T-helper 1 cell (primary cell): ENCODE data around the gene SLC48A1.
"Not testable (repeated sequence)": the region's sequence is repeated elsewhere in the genome, so short reads cannot be mapped to it uniquely, and the experiment has no call there.

ENCODE experiments used
- DNase-seq, 5 donors: peaks; one replicate each; pipeline ENCODE4 v3.0.0-alpha.2; 2012 to 2020

SLC48A1 gene

DNA sequence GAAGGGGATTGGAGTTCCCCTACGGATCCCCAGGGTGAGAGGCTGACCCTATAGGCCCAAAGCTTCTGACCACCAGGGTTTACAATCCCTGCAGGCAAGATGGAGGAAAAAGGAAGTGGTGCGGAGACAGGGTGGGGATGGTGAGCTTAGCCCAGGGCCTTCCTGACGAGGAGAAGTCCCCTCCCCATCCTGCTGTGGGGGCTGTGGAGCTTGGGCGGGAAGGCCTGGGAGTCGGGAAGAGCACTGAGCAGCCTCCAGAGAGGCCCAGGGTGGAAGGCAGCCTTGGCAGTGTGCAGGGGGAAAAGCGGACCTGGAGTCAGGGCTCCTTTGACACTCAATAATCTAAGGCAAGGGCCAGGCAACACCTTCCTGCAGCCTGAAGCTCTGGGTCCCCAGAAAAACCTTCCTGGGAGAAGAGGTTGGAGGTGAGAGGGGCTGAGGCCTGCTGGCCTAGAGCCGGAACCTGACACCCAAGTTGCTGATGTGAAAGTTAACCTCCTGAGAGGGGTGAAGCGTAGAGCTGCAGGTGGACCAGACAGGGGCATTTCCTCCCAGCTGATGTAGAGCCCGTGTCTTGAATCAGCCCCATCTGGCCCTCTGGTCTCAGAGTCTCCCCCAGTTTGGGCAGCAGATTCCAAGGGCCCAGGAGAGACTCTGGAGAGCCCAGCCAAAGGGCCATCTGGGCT lies 40.6 kb downstream of the SLC48A1 start:
- DNase-seq, result peak in 1 of 5 donors; percentile 51

DNA sequence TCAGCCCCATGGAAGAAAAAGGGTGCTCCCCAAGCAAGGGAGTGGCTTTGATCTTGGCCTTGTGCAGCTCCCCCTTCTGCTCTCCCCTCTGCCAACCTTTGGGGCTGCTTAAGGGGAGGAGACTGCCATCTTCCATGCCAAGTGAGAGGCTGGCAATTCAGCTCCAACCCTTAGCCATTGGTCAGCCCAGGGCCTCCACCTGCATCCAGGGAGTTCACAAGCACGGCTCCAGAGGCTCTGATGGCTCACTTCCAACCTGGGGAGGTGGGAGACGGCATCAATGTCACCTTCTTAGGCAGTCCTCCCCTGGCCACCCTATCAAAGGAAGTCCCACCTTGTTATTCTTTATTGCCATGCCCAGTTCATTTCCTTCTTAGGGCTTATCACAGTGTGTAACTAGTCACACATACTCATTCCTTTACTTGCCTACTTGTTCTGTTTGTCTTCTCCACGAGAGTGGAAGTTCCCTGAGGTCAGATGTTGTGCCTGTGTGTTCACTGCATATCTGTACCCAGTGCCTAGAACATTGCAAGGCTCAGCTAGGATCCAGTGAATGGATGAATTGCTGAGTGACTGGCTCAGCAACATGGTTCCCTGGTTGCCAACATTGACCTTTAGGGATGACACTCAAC lies 41.6 kb downstream of the SLC48A1 start:
- peak in 1 of 5 donors; percentile 51 for DNase-seq

DNA sequence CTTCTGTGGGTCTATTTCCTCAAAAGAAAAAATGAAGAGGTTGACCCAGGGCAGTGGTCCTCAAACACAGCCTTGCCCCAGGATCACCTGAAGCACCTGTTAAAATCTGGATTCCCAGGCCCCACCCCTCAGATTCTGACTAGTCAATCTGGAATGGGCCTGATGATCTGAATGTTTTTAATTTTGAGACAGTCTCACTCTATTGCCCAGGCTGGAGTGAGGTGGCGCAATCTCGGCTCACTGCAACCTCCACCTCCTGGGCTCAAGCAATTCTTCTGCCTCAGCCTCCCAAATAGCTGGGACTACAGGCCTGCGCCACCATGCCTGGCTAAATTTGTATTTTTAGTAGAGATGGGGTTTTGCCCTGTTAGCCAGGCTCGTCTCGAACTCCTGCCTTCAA lies 42.4 kb downstream of the SLC48A1 start:
- DNase-seq, result not testable (repeated sequence)

DNA sequence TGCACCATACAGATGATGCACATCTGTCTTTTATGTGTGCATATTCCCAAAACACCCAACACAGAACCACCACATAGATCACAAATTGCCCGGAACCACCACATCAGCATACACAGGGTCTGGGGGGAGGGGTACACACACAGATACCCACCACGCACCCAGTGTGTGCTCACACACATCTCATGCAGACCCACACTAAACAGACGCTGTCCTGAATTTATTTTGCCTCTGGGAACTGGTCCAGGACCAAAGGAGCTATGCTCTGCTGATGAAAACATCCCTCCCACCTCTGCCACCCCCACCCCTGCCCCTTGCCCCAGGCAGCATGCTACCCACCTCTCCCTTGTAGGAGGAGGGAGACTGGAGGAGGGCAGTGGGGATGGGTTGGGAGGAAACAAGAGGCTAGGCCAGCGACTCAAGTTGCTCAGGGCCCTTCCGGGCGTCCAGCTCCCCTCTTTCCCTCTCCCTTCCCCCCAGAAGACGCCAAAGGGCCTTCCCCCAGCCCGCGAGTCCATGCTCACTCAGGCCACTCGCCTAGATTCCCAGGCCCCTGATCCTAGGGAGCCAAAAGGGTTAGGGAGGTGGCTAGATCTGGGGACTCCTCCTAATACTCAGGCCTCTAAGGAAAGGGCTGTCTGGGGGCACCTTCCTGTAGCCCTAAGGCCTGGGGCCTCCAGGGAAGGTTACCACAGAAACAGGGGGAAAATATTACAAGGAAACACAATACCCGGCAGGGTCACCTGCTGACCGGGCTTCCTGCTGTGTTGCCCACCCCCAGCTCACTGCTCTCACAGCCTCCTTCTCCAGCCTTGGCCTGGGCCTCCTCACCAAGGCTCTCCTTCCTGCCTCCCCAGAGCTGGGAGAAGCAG lies 43.6 kb downstream of the SLC48A1 start:
- DNase-seq, result no peak

DNA sequence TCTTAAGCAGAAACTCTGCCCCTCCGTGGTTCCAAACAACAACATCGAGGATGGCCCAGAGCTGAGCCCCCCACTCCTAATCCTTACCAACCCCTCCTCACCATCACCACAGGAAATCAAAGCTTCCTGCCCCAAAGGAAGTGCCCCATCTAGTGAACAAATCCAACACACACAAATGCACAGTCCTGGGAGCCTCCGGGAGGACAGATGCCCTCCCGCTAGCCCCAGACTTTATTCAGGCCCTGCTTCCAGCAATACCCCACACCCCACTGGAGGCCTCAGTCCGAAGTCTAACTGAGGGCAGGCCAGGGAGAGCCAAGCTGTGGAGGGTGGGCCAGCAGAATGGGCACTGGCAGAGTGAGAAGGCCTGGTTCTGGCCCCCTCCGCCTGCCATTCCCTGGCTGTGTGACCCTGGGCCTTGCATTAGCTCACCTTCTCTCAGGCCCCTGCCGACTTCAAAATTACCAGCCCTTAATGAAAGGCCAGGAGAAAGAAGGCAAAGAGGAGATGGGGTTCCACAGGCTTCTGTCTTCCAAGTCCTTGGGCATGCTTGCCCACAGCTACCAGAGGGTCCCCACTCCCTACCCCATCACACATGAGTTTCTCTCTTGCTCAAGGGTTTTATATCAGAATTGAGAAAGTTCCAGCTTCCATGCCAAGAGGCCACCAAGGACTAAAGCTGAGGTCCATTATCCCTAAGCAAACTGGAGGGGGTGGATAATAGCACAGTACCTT lies 44.4 kb downstream of the SLC48A1 start:
- no peak for DNase-seq

DNA sequence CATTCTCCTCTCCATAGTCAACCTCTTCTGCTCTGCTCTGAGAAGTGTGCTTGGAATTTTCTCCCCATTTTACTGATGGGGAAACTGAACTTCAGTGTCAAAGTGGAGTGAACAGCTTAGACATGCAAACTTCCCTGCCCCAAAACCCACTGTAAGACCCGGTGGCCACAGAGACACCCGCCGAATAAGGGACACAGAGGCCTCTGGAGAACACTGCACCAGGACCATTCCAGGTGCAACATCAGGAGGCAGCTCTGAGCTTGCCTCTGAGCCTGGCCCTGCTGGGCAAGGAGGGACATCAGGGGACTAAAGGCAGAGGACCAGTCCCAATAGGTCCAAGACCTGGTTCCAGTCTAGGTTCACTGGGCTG lies 45.0 kb downstream of the SLC48A1 start:
- DNase-seq, result no peak

DNA sequence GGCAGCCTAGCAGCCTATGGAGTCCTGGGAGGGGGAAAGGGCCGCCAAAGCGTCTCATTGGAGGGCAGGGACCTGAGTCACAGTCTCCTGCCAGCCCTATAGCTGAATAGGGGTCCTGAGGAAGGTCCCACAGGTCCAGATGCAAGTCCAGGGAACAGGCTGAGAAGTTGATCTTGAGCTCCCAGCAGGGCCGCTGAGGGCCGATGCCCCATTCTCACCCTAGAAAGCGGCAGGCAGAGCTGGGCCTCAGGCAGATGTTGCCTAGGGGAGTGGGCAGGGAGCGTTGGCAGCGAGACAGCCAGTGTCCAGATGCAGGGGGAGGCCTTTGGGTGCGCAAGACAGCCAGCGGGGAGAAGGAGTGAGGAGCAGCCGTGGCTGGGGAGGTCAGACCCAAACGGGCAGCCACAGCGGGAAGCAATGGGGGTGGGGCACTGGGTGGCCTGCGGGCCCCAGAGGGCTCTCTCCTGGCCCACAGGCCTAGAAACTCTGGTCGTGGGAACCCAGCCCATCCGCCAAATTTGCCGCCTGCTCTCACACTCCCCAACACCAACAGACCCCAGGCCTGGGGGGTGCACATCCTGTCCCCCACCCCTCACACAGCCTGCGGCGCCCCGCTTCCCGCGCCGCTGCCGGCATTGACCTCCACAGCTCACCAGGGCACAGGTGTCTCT lies 45.6 kb downstream of the SLC48A1 start:
- peak in 1 of 5 donors; percentile 52 for DNase-seq

DNA sequence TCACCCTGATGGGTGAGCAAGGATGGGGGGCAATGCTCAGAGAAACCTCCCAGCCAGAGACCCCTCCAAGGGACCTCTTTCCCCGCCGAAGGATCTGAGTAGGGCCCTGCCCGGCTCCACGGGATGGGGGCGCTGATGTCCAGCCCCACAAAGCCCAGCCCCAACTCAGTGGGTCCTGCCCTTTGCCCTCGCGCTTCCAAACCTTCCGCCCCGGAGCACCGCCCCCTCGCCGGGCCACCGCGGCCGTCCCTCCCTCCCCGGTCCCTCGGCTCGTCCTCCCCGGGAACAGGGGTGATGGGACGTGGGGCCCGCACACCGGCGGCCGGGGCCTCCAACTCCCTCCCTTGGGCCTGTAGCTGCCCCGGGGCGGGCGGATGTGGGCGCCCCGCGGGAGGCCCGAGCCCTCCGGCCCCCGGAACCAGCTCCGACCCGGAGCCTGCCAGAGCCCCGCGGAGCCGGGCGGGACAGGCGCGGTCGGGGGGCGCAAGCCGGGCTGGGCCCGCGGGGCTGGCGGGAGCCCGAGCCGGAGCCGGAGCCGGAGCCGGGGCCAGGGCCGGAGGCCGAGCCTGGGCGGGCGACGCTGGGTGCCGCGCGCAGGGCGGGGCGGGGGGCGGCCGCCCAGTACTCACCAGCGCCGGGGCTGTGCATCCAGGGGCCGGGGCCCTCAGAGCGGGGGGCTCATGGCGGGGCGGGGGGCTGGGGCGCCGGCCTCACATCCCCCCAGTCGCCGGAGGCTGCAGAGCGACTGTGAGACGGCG lies 46.3 kb downstream of the SLC48A1 start:
- DNase-seq, result peak in 3 of 5 donors; percentile 31 to 57 (median 34)

DNA sequence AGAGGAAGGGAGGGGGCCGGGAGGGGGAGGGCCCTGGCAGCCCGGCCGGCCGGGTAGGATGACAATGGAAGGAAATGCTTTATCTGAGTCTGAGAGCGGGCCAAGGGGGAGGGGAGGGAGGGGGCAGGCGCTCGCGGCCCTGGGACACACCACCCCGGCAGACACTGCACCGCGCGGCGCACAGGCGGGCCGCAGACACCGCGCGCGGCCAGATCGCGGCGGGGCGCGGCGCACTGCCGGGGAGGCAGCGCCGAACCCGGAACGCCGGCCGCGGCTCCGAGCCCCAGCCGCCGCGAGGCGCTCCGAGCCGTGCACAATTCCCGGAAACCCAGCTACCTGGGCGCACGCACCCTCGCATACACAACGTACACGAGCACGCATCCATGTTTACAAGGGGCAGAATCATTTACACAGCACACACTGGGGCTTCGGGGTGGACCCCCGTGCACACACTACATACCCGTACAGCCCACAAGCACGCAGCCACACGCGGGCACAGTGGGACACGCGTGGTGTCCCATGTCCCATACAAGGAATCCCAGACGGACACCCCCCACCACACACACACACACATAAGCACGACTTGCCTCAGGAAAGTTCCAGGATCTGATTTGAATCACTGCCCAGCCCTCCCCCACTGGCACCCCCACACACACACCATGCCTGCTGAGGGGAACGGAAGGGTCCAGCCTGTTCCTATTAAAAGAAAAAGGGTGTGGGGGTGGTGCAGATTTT lies 47.0 kb downstream of the SLC48A1 start, which contains the start of gene HDAC7:
Gene HDAC7 (minus strand): TSS at position 8 of the 735 bp plus-strand sequence. CDS start 118 bp downstream, outside the sequence.
- DNase-seq, result peak; percentile 54 to 84 (median 61)

DNA sequence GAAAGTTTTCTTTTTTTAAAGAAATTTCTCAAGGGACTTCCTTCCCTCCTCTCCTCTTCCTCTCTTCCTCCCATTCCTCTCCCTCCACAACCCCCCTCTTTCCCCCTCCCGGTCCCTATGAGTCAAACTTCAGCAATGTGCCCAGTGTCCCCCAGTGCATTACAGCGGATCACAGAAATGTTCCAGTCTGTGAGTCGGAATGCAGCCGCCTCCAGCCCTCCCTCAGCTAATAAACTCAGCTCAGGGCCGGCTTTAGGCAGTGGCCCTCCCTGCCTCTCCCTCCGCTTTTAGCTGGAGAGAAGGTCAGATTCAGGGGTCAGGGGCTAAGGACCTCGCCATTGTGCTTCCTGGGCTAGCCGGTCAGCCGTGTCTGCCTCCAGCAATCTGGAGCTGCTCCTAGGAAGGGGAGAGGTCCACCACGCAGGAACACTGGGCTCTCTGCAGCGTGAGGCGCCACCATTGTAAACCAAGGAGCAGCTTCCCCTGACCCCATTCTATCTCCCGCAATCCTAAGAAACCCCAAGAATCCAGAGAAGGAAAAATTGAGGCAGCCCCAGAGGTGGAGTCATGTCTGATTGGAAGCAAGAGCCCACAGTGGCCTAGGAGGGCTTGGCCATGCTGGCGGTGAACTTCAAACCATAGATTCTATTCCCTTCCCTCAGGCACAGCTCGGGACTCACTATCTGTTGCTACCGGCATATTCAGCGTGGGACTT lies 47.8 kb downstream of the SLC48A1 start:
- DNase-seq, result no peak

DNA sequence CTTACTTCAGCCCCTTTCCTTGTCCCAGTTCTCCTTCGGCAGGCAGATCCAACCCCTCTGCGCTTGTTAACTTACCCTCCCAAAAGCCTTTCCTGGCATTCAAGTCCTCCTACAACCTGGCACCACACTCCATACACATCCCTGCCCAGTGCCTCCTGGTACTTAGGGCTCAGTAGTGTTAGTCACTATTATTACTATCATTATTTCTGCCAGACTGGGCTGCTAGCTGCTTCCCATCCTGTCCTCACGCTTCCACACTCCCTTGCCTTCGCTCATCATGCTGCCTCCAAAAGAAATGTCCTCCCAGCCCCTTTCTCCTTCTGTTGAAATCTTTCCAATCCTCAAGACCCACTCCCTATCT lies 48.3 kb downstream of the SLC48A1 start:
- DNase-seq, result no peak

DNA sequence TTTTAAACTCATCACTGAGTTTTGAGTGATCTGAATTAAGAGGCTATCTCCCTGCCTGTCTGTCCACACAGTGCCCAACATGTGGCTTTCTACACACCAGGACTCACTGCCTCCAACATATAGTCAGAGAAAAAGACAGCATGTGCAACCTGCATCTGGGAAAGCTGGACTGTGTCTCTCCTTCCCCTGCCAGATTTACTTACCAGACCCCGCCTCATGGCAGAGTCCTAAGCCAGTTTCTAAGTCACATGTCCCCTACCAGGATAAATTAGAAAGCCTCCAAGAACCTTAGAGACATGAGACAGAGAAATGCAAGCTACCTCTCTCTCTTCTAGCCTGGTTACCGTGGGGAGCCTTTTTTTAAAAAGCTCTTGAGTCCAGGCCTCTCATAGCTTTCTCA lies 49.4 kb downstream of the SLC48A1 start:
- no peak for DNase-seq

DNA sequence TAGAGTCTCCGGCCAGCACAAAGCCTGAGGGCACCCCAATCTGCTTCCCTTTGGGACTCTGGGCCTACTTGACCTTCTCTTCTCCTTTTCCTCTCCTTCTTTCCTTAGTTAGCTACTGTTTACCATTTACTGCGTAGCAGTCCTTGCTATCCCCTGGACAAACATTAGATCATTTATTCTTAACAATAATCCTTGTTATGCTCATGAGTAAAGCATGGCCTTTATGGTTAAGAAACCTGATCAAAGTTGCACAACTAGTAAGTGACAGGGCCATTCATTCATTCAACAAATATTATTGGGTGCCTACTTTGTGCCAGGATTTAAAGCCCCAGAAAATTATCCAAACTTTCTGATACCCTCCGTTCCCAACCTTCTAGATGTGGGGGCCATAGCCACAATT lies 49.8 kb downstream of the SLC48A1 start:
- DNase-seq, result no peak

DNA sequence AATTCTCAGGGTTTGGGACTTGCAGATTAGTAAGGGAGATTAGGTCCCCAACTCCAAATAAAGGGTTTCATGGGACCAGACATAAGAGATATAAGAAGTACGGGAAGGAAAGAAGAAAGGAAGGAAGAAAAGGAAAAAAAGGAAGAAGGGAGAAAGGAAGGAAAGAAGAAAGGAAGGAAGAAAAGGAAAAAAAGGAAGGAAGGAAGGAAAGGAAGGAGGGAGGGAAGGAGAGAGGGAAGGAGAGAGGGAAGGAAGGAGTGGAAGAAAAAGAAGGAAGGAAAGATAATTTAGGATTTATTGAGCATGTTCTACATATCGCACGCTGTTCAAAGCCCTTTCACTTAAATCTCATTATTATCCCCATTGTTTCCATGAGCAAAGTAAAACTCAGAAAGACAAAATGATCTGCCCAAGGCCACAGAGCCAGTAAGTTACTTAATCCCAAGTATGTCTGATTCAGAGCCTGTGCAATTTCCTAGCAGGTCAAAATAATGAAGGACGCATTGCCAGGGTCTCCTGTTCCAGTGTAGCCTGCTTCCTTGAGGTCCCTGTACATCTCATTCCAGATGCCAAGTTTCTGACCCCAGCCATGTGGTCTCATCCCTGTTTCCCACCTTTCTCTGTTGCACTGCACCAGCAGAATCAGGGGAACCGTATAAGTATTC lies 50.5 kb downstream of the SLC48A1 start:
- DNase-seq, result no peak

DNA sequence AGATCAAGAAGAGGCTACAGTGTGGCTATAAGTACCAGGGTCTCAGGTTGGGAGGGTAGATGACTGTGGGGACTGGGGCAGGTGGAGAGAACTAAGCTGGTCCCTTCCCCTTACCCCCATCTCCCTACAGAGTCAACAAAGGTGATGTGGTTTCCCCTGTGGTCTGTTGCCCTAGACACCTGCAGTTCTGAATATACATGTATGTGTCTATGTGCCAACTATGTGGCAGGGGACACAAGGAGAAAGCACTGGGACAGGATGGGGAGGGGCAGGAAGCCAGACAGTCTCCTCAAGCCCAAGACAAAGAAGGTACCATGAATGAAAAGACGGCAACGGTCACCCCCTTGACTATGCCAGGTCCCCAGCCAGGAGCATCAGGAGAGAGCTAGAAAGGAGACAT lies 51.2 kb downstream of the SLC48A1 start:
- DNase-seq, result peak in 3 of 5 donors; percentile 31 to 57 (median 34)

DNA sequence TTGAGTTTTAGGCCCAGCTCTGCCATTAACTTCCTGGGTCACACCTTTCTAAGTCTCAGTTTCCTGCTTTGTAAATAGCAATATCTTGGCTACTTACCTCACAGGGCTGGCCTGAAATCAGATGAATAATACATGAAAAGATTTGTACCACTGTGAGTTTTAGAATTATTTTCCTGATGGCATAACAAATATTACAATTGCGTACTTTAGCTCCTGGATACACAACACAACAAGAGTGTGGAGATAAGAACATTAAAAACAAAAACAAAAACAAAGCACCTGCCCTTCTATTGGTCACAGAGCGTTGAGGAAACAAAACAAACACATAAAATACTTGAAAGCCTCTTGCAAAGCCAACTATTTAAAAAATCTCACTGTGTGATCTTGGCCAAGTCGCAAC lies 51.6 kb downstream of the SLC48A1 start:
- no peak for DNase-seq

DNA sequence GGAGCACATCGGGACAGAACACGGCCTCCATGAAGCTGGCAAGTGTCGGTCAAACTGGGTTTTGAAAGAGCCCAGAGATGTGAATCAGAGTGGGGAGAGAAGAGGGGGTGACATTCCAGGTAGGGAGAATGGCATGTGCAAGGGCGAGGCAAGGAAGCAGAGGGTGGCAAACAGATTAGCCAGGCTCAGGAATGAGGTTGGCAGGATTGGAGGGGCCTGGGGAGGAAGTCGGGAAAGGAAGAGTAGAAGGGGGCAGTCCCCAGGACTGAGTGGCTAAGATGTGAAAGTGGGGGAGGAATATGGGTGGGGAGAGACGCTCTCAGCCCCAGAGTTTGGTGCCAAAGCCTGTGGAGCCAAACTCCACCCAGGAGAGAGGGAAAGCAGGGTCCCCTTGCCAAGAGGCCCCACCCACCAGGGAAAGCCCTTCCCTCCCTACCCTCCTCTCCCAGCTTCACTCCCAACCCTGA lies 52.2 kb downstream of the SLC48A1 start:
- DNase-seq, result no peak

DNA sequence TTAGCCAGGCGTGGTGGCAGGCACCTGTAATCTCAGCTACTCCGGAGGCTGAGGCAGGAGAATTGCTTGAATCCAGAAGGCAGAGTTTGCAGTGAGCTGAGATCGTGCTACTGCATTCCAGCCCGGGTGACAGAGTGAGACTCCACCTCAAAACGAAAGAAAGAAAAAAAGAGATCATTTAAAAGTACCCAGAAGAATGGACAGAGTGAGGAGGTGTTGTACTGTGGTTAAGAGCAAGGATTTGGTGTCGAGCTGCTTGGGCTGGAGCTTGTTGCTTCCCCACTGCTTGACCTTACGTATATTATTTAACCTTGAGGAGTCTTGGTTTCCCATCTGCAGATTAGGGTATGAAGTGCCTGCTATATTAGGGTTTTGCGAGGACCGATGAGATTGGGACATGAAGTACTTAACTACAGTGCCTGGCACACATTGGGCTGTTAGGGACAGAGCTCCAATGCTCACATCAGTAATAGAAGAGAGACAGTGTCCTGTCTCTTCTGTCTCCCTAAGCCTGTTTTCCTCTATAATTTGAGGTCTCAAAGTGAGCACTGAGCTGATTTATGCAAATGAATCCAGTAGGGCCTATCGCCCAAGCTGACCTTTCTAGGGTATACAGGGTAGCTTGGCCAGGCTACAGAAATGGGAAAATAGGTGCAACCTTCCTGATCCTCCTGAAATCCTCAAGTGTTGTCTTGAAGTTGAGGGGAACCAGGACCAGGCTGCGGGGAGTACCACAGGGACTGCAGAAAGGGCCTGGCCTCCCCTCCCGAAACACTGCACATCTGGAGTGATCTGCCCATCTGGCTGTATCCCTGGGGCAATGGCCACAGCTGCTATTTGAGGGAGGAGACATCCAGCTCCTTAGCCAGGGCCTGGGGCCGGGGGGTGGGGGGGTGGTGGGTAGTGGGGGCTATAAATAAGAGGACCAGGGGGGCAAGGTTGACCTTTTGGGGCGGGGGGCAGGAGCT lies 55.3 kb downstream of the SLC48A1 start:
- DNase-seq, result no peak
